C4-2B (cell line): ENCODE measurements around the gene ADM5.

Experiments used
- H3K27ac ChIP-seq: fragments of 450-650 bp; 2 replicates; pipeline ENCODE4 v1.5.1; 2017
- ZFX ChIP-seq: fragments of 450-650 bp; IDR thresholded peaks from 2 replicates; pipeline ENCODE4 v1.6.1; 2017
- TF ChIP-seq, protein P1 (sequence below): fragments of 450-650 bp; conservative IDR thresholded peaks from 2 replicates; pipeline ENCODE4 v1.5.1; 2017; ENCODE audit warnings: mild to moderate bottlenecking

The ADM5 gene

DNA sequence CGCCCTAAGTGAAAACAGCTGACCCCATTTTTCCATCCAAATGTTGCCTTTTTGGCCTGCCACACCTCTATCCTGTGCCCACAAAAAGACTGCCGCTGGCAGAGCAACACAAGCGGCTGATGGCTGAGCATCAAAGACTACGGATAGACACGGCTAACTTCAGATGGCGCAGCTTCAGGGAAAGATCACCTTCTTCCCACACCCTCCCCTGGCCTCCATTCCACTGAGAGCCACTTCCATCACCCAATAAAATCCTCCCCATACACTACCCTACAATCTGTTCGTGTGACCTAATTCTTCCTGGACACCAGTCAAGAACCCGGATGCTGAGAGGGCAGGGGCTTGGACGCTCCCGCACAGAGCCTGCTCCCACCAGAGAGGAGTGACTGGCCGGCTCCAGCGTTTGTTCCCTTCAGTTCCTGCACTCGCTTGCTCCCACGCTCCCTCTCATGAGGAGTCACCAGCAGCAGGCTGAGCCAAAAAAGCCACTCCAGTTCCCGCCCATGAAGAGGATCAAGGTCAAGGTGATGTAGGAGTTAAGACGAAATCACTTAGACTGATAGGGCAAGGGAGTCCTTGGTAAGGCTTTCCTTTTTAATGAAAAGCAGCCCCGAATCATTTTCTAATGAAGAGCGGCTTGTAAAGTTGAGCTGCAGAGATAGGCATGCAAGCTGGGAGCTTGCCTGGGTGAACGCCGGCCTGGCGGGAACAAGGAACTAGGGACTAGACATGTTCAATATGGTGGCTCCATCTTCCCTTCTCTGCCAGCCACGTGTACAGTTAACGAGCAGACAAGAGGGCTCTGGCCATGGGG lies 38.0 kb downstream of the ADM5 start:
- TF ChIP-seq ZFX: no peak
- TF ChIP-seq, protein P1, sequence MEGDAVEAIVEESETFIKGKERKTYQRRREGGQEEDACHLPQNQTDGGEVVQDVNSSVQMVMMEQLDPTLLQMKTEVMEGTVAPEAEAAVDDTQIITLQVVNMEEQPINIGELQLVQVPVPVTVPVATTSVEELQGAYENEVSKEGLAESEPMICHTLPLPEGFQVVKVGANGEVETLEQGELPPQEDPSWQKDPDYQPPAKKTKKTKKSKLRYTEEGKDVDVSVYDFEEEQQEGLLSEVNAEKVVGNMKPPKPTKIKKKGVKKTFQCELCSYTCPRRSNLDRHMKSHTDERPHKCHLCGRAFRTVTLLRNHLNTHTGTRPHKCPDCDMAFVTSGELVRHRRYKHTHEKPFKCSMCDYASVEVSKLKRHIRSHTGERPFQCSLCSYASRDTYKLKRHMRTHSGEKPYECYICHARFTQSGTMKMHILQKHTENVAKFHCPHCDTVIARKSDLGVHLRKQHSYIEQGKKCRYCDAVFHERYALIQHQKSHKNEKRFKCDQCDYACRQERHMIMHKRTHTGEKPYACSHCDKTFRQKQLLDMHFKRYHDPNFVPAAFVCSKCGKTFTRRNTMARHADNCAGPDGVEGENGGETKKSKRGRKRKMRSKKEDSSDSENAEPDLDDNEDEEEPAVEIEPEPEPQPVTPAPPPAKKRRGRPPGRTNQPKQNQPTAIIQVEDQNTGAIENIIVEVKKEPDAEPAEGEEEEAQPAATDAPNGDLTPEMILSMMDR: no peak
- H3K27ac ChIP-seq: no peak overlapping the region

DNA sequence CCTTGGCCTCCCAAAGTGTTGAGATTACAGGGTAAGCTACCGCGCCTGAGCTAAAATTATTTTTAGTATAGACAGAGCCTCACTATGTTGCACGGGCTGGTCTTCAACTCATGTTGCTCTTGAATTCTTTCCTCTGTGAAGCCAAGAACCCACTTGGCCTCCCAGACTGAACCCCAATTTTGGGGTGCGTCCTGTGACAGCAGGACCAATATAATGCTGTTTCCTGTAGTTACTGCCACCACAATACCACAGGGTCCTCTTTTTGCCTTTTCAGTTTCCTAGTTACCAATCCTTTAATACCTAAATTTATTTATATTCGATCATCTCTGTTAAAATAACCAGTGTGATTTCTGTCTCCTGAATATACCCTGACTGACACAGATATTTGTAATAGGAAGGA lies 40.8 kb downstream of the ADM5 start:
- no peak overlapping the region for H3K27ac ChIP-seq
- TF ChIP-seq ZFX: no peak
- TF ChIP-seq, protein P1: no peak

DNA sequence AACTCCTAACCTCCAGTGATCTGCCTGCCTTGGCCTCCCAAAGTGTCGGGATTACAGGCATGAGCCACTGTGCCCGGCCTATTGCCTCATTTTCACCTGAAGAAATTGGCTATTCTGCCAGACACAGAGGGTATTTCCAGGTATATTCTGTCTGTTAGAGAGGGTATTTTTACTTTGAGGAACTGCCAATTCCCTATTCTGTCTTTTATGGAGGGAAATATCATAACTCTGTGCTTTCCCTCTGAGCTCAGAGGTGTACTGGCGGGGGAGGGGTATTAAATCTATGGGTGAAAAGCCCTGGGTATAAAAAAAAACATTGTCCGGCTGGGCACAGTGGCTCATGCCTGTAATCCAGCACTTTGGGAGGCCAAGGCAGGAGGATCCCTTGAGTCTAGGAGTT lies 48.9 kb downstream of the ADM5 start:
- no peak overlapping the region for H3K27ac ChIP-seq
- TF ChIP-seq, protein P1: no peak
- no peak for TF ChIP-seq ZFX

DNA sequence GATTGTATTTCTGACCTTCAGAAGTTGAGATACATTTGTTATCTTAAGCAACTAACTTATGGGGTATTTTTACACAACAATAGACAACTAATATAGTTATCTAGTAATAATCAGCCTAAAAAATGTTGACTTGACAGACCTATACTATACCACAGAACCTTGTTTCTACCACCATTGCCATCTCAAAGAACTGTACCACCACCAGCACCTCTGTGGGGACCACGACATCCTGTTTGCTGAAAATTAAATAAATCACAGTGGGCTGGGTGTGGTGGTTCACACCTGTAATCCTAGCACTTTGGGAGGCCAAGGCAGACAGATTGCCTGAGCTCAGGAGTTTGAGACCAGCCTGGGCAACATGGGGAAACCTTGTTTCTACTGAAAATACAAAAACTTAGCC lies 49.7 kb downstream of the ADM5 start:
- no peak overlapping the region for H3K27ac ChIP-seq
- no peak for TF ChIP-seq ZFX
- TF ChIP-seq, protein P1: no peak

DNA sequence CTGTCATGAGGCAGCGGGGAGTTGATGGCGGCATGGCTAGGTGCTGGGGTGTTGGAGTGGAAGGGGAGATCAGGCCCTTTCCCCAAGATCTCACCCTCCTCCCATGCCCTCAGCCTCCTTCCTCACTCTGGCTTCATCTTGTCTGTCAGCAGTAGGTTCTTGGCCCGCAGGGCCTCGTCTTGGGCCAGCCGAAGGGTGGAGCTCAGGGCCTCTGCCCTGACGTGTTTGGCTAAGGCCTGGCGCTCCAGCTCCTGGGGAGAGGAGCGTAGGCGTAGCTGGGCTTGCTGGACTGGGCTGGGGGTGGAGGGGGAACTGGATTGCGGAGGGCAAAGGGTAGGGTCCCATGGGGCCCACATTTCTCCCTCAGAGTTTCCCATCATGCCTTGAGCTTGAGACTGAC lies 50.5 kb downstream of the ADM5 start:
- no peak overlapping the region for H3K27ac ChIP-seq
- no peak for TF ChIP-seq ZFX
